ENCODE data around the gene SAMD8.

SAMD8 gene

GRCh38 chr10:75165684-75166622 lies 54.5 kb downstream of the SAMD8 start:
- H3K27ac ChIP-seq: peak overlapping the region; percentile 25; the same call in 1 of the 2 replicates
- TF ChIP-seq CTCF (conservative IDR thresholded peaks at IDR 0.05): no peak

GRCh38 chr10:75166623-75166972 lies 55.1 kb downstream of the SAMD8 start:
- no peak for TF ChIP-seq CTCF (conservative IDR thresholded peaks at IDR 0.05)
- H3K27ac ChIP-seq: peak overlapping the region; percentile 25; the same call in 1 of the 2 replicates

- H3K27ac ChIP-seq: no peak overlapping the region
- no peak for TF ChIP-seq CTCF (conservative IDR thresholded peaks at IDR 0.05)
Measured at GRCh38 chr10:75168275-75168674, 56.8 kb downstream of the SAMD8 start.

- H3K27ac ChIP-seq: no peak overlapping the region
- no peak for TF ChIP-seq CTCF (conservative IDR thresholded peaks at IDR 0.05)
Measured at GRCh38 chr10:75170215-75170614, 58.8 kb downstream of the SAMD8 start.

- TF ChIP-seq CTCF (conservative IDR thresholded peaks at IDR 0.05): no peak
- no peak overlapping the region for H3K27ac ChIP-seq
Measured at GRCh38 chr10:75175046-75175445, 63.6 kb downstream of the SAMD8 start.

GRCh38 chr10:75176046-75176445 lies 64.6 kb downstream of the SAMD8 start:
- no peak overlapping the region for H3K27ac ChIP-seq
- TF ChIP-seq CTCF (conservative IDR thresholded peaks at IDR 0.05): no peak

GRCh38 chr10:75176736-75177135 lies 65.3 kb downstream of the SAMD8 start:
- no peak overlapping the region for H3K27ac ChIP-seq
- no peak for TF ChIP-seq CTCF (conservative IDR thresholded peaks at IDR 0.05)
